K562 (cell line): Measurements from ENCODE around the gene DIP2B. TPM values are rescaled to one million over a fixed set of nuclear protein-coding genes. Genes with fewer than 3 reads are reported as not detected.

Experiments
- ATAC-seq: fragments of 200-7000 bp; cut with Tn5 transposase; 3 replicates; pipeline ENCODE4 v1.9.1; 2020; ENCODE audit warnings: moderate library complexity
- BruUV-seq: library from RNA; stranded (reverse); fragments of 400-500 nt; replicated peaks from 2 replicates; lab custom pipeline; 2021; lab: Mats Ljungman, UMichigan
- CTCF ChIA-PET: fragments of 300-600 bp; formaldehyde crosslinking; extraction: SDS; loops from one replicate; lab custom pipeline; 2021; ENCODE audit warnings: low intra/inter-chr PET ratio; lab: Yijun Ruan, JAX
- POLR2A ChIA-PET: fragments of 300-600, 350-650 bp; sonication (Branson Sonifier 250); formaldehyde crosslinking; extraction: SDS; loops from one replicate; lab custom pipeline; 2021; ENCODE audit warnings: antibody characterized with exemption, inconsistent platforms; lab: Yijun Ruan, JAX
- DNase-seq, 4 experiments: peaks; one replicate each; pipeline versions ENCODE4 v3.0.0 to v3.0.0-alpha.2; 2011 to 2018; ENCODE audit warnings: low spot score in 3 of 4, mixed read lengths in 3 of 4; ENCODE audit errors: extremely low read depth in 1 of 4
- FAIRE-seq: peaks from 2 replicates; lab custom pipeline; 2011; peaks lifted over from hg19 to GRCh38; lab: Jason Lieb, UNC
- H2AFZ ChIP-seq: 2 replicates; pipeline ENCODE4 v1.6.0; 2011; ENCODE audit warnings: low read depth, low read length, control low read depth, inconsistent platforms
- H3K27ac ChIP-seq: fragments of 200-600 bp; 3 replicates; pipeline ENCODE4 v1.8.0; 2011; ENCODE audit warnings: low read depth, mild to moderate bottlenecking, control low read depth, inconsistent platforms, low read length, moderate library complexity, mixed read lengths; ENCODE audit errors: extremely low read depth
- H3K27me3 ChIP-seq, 2 experiments: fragments of 300-600 bp in 1 of 2; 2 replicates in 1 of 2; 3 replicates in 1 of 2; pipeline versions ENCODE4 v1.6.0 to v1.8.0; 2011; ENCODE audit warnings: inconsistent platforms in 2 of 2, low read length in 2 of 2, mild to moderate bottlenecking in 1 of 2, mixed read lengths in 1 of 2, moderate library complexity in 1 of 2; ENCODE audit not compliant: control insufficient read depth in 2 of 2, insufficient read depth in 2 of 2
- H3K36me3 ChIP-seq: fragments of 300-600 bp; 3 replicates; pipeline ENCODE4 v1.8.0; 2011; ENCODE audit warnings: mild to moderate bottlenecking, low read length, inconsistent platforms; ENCODE audit not compliant: control insufficient read depth, insufficient read depth
- H3K4me1 ChIP-seq, 2 experiments: fragments of 200-600 bp in 1 of 2; replicated peaks in 1 of 2; 2 replicates in 1 of 2; 3 replicates in 1 of 2; pipeline versions ENCODE4 v1.5.1 to v1.8.0; 2011; ENCODE audit warnings: inconsistent platforms in 2 of 2, low read length in 2 of 2, mild to moderate bottlenecking in 1 of 2, mixed read lengths in 1 of 2, moderate library complexity in 1 of 2; ENCODE audit not compliant: control insufficient read depth in 2 of 2, insufficient read depth in 2 of 2
- H3K4me2 ChIP-seq: 2 replicates; pipeline ENCODE4 v1.6.1; 2011; ENCODE audit warnings: low read length, control low read depth, inconsistent platforms, mixed read lengths; ENCODE audit not compliant: insufficient read depth
- H3K4me3 ChIP-seq: fragments of 200-600 bp; sonication (generic), shearing (Covaris generic); 2 replicates; pipeline ENCODE4 v1.5.1; 2016; ENCODE audit warnings: control low read depth, inconsistent platforms
- H3K79me2 ChIP-seq: fragments of 200-600 bp; 3 replicates; pipeline ENCODE4 v1.8.0; 2011; ENCODE audit warnings: low read length, inconsistent platforms; ENCODE audit not compliant: control insufficient read depth, insufficient read depth
- H3K9ac ChIP-seq, 2 experiments: 2 replicates each; pipeline versions ENCODE4 v1.6.0 to v1.6.1; 2011; ENCODE audit warnings: low read depth in 2 of 2, low read length in 2 of 2, control low read depth in 1 of 2, inconsistent platforms in 1 of 2, mild to moderate bottlenecking in 1 of 2, mixed read lengths in 1 of 2; ENCODE audit not compliant: insufficient read depth in 1 of 2
- H3K9me1 ChIP-seq: one replicate; pipeline ENCODE4 v1.6.0; 2011; ENCODE audit warnings: inconsistent platforms, mild to moderate bottlenecking, low read length, moderate library complexity; ENCODE audit not compliant: control insufficient read depth, insufficient read depth
- H3K9me3 ChIP-seq: replicated peaks from 2 replicates; pipeline ENCODE4 v1.5.1; 2011; ENCODE audit warnings: low read depth, low read length, inconsistent platforms; ENCODE audit not compliant: control insufficient read depth, insufficient read depth
- H4K20me1 ChIP-seq: replicated peaks from 2 replicates; pipeline ENCODE4 v1.6.1; 2011; ENCODE audit warnings: low read length, inconsistent platforms, mixed read lengths; ENCODE audit not compliant: control insufficient read depth, insufficient read depth
- ARID4B ChIP-seq: sonication (generic); formaldehyde crosslinking; IDR thresholded peaks from 2 replicates; pipeline ENCODE4 v1.8.0; 2022; ENCODE audit warnings: mild to moderate bottlenecking, missing genetic modification reagents
- CBX3 ChIP-seq, 2 experiments: IDR thresholded peaks; 1 replicate in 1 of 2; 2 replicates in 1 of 2; pipeline ENCODE4 v1.6.1; 2012; ENCODE audit warnings: inconsistent platforms in 2 of 2, low read length in 2 of 2, borderline replicate concordance in 1 of 2, control low read depth in 1 of 2
- CBX8 ChIP-seq: fragments of 200-600 bp; sonication (generic); IDR thresholded peaks from 2 replicates; pipeline ENCODE4 v1.6.1; 2012; ENCODE audit warnings: borderline replicate concordance, mixed run types, low read depth, mild to moderate bottlenecking, moderate library complexity, mixed read lengths, low read length, control low read depth, inconsistent platforms; ENCODE audit not compliant: poor library complexity, severe bottlenecking; ENCODE audit errors: extremely low read depth
- CHD4 ChIP-seq: fragments of 200-600 bp; sonication (generic); IDR thresholded peaks from 3 replicates; pipeline ENCODE4 v1.6.1; 2012; ENCODE audit warnings: low read depth, mild to moderate bottlenecking, mixed read lengths, low read length, inconsistent platforms; ENCODE audit not compliant: insufficient read depth, insufficient replicate concordance, poor library complexity, severe bottlenecking
- E2F5 ChIP-seq: sonication (generic); formaldehyde crosslinking; IDR thresholded peaks from 2 replicates; pipeline ENCODE4 v1.8.0; 2022; ENCODE audit warnings: mild to moderate bottlenecking, missing genetic modification reagents
- ESRRA ChIP-seq: fragments of 450-650 bp; IDR thresholded peaks from 2 replicates; pipeline ENCODE4 v1.6.1; 2014; ENCODE audit warnings: low read depth, mild to moderate bottlenecking, moderate library complexity, borderline replicate concordance
- HMBOX1 ChIP-seq: sonication (generic); IDR thresholded peaks from 2 replicates; pipeline ENCODE4 v1.6.1; 2016
- HMGXB4 ChIP-seq: sonication (generic); formaldehyde crosslinking; IDR thresholded peaks from 2 replicates; pipeline ENCODE4 v1.8.1; 2023; ENCODE audit warnings: mild to moderate bottlenecking, missing genetic modification reagents
- KDM5B ChIP-seq: fragments of 200-600 bp; sonication (generic); IDR thresholded peaks from 2 replicates; pipeline ENCODE4 v1.6.1; 2012; ENCODE audit warnings: low read depth, mild to moderate bottlenecking, moderate library complexity, low read length, control low read depth, inconsistent platforms; ENCODE audit not compliant: insufficient replicate concordance
- MAX ChIP-seq: sonication (generic); formaldehyde crosslinking; IDR thresholded peaks from 2 replicates; pipeline ENCODE4 v1.9.0; 2022; ENCODE audit warnings: mild to moderate bottlenecking, missing genetic modification reagents
- NR1H2 ChIP-seq: sonication (generic); formaldehyde crosslinking; IDR thresholded peaks from 2 replicates; pipeline ENCODE4 v1.4.0; 2020; ENCODE audit warnings: mild to moderate bottlenecking, missing genetic modification reagents
- PTBP1 ChIP-seq: fragments of 200-400 bp; formaldehyde crosslinking; IDR thresholded peaks from 2 replicates; pipeline ENCODE4 v1.6.1; 2017; ENCODE audit warnings: low read depth, low read length
- XRCC4 ChIP-seq: IDR thresholded peaks from one replicate; pipeline ENCODE4 v1.6.1; 2011; ENCODE audit not compliant: insufficient read depth, insufficient read length; ENCODE audit errors: extremely low read depth
- WGBS: fragments of 100-300 bp; shearing (Covaris generic); methylation state at CpG from one replicate; pipeline ENCODE4 v1.1.6; 2016; ENCODE audit warnings: low coverage, mixed read lengths; ENCODE audit not compliant: insufficient coverage; ENCODE audit errors: missing lambda C conversion rate; 5-methylcytosine and 5-hydroxymethylcytosine counted together
- in situ Hi-C: fragments of 300-500 bp; cut with MboI; formaldehyde crosslinking; loops from 4 replicates; pipeline ENCODE4 v1.15.0; 2018; ENCODE audit warnings: inconsistent platforms, mixed read lengths
- intact Hi-C: fragments of 100-400 bp; cut with micrococcal nuclease; formaldehyde crosslinking; loops from 2 replicates; pipeline ENCODE4 v1.14.2; 2022
- polyA plus RNA-seq, 8 experiments: library from polyadenylated mRNA; depleted of rRNA in 4 of 8; stranded (reverse) in 5 of 8; unstranded in 3 of 8; fragments of >200 nt; fragmentation: Nextera tagmentation in 2 of 8; fragmentation: Illumina TruSeq in 1 of 8; extraction: Ambion mirVana in 2 of 8; extraction: Trizol in 1 of 8; gene quantifications; 2 replicates each; pipeline versions ENCODE4 v1.2.1 to v1.2.3, GENCODE V29; 2011 to 2014; ENCODE audit warnings: inconsistent platforms in 1 of 8, missing spikeins in 1 of 8
- total RNA-seq, 7 experiments: library from RNA; depleted of rRNA in 6 of 7; stranded (reverse); fragments of >200 nt in 6 of 7; fragmentation: Illumina TruSeq in 2 of 7; extraction: Trizol in 2 of 7; gene quantifications; 2 replicates each; pipeline versions ENCODE4 v1.2.1 to v1.2.3, GENCODE V29; 2011 to 2021; ENCODE audit warnings: low replicate concordance in 1 of 7

DIP2B gene
- total and polyA plus RNA-seq, 9 of the 15 experiments (the other 6 are each of a cell fraction or from before 2014, with no cell fraction given) = 4.6 to 26.1 (median 18.8) TPM

- DNase-seq = no peak
- TF ChIP-seq PTBP1 (no peak), ESRRA (no peak), E2F5 (CRISPR knock-in tag) (no peak), HMGXB4 (CRISPR knock-in tag) (no peak), ARID4B (no peak), XRCC4 (no peak), KDM5B (no peak), MAX (CRISPR knock-in tag) (no peak), CHD4 (no peak), NR1H2 (CRISPR knock-in tag) (no peak), CBX3 (IDR thresholded peaks at IDR 0.05; ENCODE audit: borderline replicate concordance in 1 of 2, low read length in 2 of 2) (no peak), HMBOX1 (no peak), CBX8 (no peak)
Measured at GRCh38 chr12:50665609-50666008, 160.8 kb downstream of the DIP2B start.

More at GRCh38 chr12:50665609-50666008, 160.8 kb downstream of the DIP2B start:
- Histone ChIP-seq H3K9me1 (no peaks in the 10 kb centered on the region), H4K20me1 (no peaks in the 10 kb centered on the region), H3K4me2 (no peak overlapping the region), H3K4me3 (no peak overlapping the region), H3K36me3 (peaks cover 5% of the 10 kb centered on the region), H3K27ac (no peak overlapping the region), H2AFZ (no peak overlapping the region), H3K79me2 (no peaks in the 10 kb centered on the region), H3K4me1 (no peaks in the 10 kb centered on the region), H3K9ac (no peak overlapping the region), H3K27me3 (no peaks in the 10 kb centered on the region), H3K9me3 (no peaks in the 10 kb centered on the region)
- 77% methylated on average over 1 of the region's 1 CpG for WGBS
- FAIRE-seq (no peak), ATAC-seq (no peak)
- CTCF ChIA-PET = no interaction called here
- POLR2A ChIA-PET = no interaction called here
- in situ Hi-C loops (no loop called here), intact Hi-C loops (no loop called here)
- BruUV-seq = no TSS peak
